SK-N-SH treated with all-trans-retinoic acid at 6 μM for 48 hours (cell line): ENCODE results near the gene RALGPS1.

ENCODE experiments used
- ATAC-seq: fragments of 200-7000 bp; cut with Tn5 transposase; 3 replicates; pipeline ENCODE4 v1.9.1; 2020; ENCODE audit warnings: mild to moderate bottlenecking, moderate library complexity
- BACH2 ChIP-seq: fragments of 250-450 bp; sonication (Bioruptor Pico); IDR thresholded peaks from 2 replicates; pipeline ENCODE4 v1.9.0; 2021; ENCODE audit warnings: mild to moderate bottlenecking, borderline replicate concordance
- CSDC2 ChIP-seq: fragments of 250-450 bp; sonication (Bioruptor Pico); IDR thresholded peaks from 2 replicates; pipeline ENCODE4 v1.5.0; 2020; ENCODE audit warnings: mild to moderate bottlenecking, moderate library complexity
- ESRRG ChIP-seq: fragments of 250-450 bp; sonication (Bioruptor Pico); IDR thresholded peaks from 2 replicates; pipeline ENCODE4 v1.6.1; 2021; ENCODE audit warnings: mild to moderate bottlenecking
- ISL1 ChIP-seq: fragments of 250-450 bp; sonication (Bioruptor Pico); IDR thresholded peaks from 2 replicates; pipeline ENCODE4 v2.1.2; 2022; ENCODE audit warnings: mild to moderate bottlenecking, moderate library complexity
- RARB ChIP-seq: fragments of 250-450 bp; sonication (Bioruptor Pico); IDR thresholded peaks from 2 replicates; pipeline ENCODE4 v1.8.0; 2021; ENCODE audit warnings: mild to moderate bottlenecking, moderate library complexity
- TCF4 ChIP-seq: fragments of 250-450 bp; sonication (Bioruptor Pico); IDR thresholded peaks from 2 replicates; pipeline ENCODE4 v1.8.0; 2021; ENCODE audit warnings: mild to moderate bottlenecking, moderate library complexity, borderline replicate concordance
- TOX ChIP-seq: fragments of 250-450 bp; sonication (Bioruptor Pico); IDR thresholded peaks from 2 replicates; pipeline ENCODE4 v1.8.0; 2021; ENCODE audit warnings: mild to moderate bottlenecking, moderate library complexity, borderline replicate concordance
- ZC3H10 ChIP-seq: fragments of 250-450 bp; sonication (Bioruptor Pico); IDR thresholded peaks from 2 replicates; pipeline ENCODE4 v1.5.1; 2021; ENCODE audit warnings: mild to moderate bottlenecking, moderate library complexity
- ZFP30 ChIP-seq: fragments of 450-650 bp; formaldehyde crosslinking; IDR thresholded peaks from 2 replicates; pipeline ENCODE4 v1.5.0; 2022; ENCODE audit warnings: mild to moderate bottlenecking, moderate library complexity
- ZNF565 ChIP-seq: fragments of 450-650 bp; formaldehyde crosslinking; conservative IDR thresholded peaks from 2 replicates; pipeline ENCODE4 v1.5.0; 2020; ENCODE audit warnings: low read depth, mild to moderate bottlenecking, moderate library complexity
- ZNF70 ChIP-seq: fragments of 450-650 bp; formaldehyde crosslinking; IDR thresholded peaks from 2 replicates; pipeline ENCODE4 v1.5.0; 2020; ENCODE audit warnings: mild to moderate bottlenecking, moderate library complexity
- TF ChIP-seq, protein P1 (sequence below): fragments of 250-450 bp; sonication (Bioruptor Pico); IDR thresholded peaks from 2 replicates; pipeline ENCODE4 v1.5.1; 2020; ENCODE audit warnings: low read depth, mild to moderate bottlenecking, moderate library complexity
- TF ChIP-seq, protein P2 (sequence below): fragments of 250-450 bp; sonication (Bioruptor Pico); IDR thresholded peaks from 2 replicates; pipeline ENCODE4 v1.5.0; 2020; ENCODE audit warnings: mild to moderate bottlenecking, moderate library complexity
- TF ChIP-seq, protein P3 (sequence below): fragments of 250-450 bp; sonication (Bioruptor Pico); IDR thresholded peaks from 2 replicates; pipeline ENCODE4 v1.8.0; 2020; ENCODE audit warnings: mild to moderate bottlenecking, moderate library complexity, borderline replicate concordance
- TF ChIP-seq, protein P4 (sequence below): fragments of 250-450 bp; sonication (Bioruptor Pico); IDR thresholded peaks from 2 replicates; pipeline ENCODE4 v1.8.0; 2021; ENCODE audit warnings: low read depth, mild to moderate bottlenecking, moderate library complexity, borderline replicate concordance

The RALGPS1 gene

DNA sequence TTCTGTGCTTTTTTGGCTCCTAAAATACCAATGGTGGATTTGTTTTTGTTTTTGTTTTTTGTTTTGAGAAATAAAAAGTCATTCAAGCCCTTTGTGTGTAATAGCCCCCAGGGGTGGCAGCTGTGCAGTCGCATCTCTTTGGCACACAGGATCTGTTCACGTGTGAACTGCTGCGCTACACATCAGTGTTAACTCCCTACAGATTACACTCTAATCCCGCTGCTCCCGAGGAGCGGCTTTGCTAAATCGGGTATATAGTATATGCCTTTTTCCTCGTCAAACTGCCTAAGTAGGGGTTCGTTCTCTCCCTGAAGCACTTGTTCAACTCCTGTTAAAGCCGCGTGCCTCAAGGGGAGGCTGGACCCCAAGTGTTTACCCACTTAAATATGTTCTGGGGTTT lies 31.8 kb upstream of the RALGPS1 start:
- TF ChIP-seq ZNF70 (CRISPR knock-in tag), result no peak
- no peak for TF ChIP-seq TCF4 (CRISPR knock-in tag)
- TF ChIP-seq TOX (CRISPR knock-in tag), result no peak
- no peak for TF ChIP-seq ESRRG (CRISPR knock-in tag)
- TF ChIP-seq ZFP30, result no peak
- TF ChIP-seq ISL1 (CRISPR knock-in tag), result no peak
- TF ChIP-seq, protein P1, sequence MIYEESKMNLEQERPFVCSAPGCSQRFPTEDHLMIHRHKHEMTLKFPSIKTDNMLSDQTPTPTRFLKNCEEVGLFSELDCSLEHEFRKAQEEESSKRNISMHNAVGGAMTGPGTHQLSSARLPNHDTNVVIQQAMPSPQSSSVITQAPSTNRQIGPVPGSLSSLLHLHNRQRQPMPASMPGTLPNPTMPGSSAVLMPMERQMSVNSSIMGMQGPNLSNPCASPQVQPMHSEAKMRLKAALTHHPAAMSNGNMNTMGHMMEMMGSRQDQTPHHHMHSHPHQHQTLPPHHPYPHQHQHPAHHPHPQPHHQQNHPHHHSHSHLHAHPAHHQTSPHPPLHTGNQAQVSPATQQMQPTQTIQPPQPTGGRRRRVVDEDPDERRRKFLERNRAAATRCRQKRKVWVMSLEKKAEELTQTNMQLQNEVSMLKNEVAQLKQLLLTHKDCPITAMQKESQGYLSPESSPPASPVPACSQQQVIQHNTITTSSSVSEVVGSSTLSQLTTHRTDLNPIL, result no peak
- TF ChIP-seq RARB (CRISPR knock-in tag), result no peak
- TF ChIP-seq ZC3H10 (CRISPR knock-in tag), result no peak
- TF ChIP-seq, protein P2, sequence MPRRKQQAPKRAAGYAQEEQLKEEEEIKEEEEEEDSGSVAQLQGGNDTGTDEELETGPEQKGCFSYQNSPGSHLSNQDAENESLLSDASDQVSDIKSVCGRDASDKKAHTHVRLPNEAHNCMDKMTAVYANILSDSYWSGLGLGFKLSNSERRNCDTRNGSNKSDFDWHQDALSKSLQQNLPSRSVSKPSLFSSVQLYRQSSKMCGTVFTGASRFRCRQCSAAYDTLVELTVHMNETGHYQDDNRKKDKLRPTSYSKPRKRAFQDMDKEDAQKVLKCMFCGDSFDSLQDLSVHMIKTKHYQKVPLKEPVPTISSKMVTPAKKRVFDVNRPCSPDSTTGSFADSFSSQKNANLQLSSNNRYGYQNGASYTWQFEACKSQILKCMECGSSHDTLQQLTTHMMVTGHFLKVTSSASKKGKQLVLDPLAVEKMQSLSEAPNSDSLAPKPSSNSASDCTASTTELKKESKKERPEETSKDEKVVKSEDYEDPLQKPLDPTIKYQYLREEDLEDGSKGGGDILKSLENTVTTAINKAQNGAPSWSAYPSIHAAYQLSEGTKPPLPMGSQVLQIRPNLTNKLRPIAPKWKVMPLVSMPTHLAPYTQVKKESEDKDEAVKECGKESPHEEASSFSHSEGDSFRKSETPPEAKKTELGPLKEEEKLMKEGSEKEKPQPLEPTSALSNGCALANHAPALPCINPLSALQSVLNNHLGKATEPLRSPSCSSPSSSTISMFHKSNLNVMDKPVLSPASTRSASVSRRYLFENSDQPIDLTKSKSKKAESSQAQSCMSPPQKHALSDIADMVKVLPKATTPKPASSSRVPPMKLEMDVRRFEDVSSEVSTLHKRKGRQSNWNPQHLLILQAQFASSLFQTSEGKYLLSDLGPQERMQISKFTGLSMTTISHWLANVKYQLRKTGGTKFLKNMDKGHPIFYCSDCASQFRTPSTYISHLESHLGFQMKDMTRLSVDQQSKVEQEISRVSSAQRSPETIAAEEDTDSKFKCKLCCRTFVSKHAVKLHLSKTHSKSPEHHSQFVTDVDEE (CRISPR knock-in tag), result no peak
- TF ChIP-seq, protein P3, sequence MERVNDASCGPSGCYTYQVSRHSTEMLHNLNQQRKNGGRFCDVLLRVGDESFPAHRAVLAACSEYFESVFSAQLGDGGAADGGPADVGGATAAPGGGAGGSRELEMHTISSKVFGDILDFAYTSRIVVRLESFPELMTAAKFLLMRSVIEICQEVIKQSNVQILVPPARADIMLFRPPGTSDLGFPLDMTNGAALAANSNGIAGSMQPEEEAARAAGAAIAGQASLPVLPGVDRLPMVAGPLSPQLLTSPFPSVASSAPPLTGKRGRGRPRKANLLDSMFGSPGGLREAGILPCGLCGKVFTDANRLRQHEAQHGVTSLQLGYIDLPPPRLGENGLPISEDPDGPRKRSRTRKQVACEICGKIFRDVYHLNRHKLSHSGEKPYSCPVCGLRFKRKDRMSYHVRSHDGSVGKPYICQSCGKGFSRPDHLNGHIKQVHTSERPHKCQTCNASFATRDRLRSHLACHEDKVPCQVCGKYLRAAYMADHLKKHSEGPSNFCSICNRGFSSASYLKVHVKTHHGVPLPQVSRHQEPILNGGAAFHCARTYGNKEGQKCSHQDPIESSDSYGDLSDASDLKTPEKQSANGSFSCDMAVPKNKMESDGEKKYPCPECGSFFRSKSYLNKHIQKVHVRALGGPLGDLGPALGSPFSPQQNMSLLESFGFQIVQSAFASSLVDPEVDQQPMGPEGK (CRISPR knock-in tag), result no peak
- no peak for TF ChIP-seq CSDC2
- TF ChIP-seq, protein P4, sequence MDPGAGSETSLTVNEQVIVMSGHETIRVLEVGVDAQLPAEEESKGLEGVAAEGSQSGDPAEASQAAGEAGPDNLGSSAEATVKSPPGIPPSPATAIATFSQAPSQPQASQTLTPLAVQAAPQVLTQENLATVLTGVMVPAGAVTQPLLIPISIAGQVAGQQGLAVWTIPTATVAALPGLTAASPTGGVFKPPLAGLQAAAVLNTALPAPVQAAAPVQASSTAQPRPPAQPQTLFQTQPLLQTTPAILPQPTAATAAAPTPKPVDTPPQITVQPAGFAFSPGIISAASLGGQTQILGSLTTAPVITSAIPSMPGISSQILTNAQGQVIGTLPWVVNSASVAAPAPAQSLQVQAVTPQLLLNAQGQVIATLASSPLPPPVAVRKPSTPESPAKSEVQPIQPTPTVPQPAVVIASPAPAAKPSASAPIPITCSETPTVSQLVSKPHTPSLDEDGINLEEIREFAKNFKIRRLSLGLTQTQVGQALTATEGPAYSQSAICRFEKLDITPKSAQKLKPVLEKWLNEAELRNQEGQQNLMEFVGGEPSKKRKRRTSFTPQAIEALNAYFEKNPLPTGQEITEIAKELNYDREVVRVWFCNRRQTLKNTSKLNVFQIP, result no peak
- no peak for TF ChIP-seq ZNF565 (CRISPR knock-in tag)
- ATAC-seq, result no peak

DNA sequence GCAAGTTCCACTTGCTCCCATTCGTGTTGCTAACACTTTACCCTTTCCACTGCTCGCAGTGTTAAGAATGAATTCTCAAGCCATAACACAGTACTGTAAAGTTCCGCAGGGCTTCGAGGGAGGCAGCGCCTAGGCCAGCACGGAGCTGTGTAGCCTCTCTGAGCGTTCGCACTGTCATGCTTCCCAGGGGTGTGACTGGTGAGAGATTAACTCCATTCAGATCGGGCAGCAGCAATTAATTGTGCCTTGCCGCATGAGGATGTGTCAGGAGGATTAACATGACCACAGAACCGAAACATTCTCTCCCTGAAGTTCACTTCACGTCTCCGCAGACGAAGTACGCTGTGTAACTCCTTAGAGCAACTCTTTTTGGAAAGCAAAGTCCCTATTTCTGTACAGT lies 30.9 kb upstream of the RALGPS1 start:
- no peak for ATAC-seq
- TF ChIP-seq ZFP30, result no peak
- TF ChIP-seq, protein P2 (CRISPR knock-in tag), result no peak
- no peak for TF ChIP-seq TCF4 (CRISPR knock-in tag)
- no peak for TF ChIP-seq ISL1 (CRISPR knock-in tag)
- TF ChIP-seq, protein P3 (CRISPR knock-in tag), result no peak
- TF ChIP-seq, protein P4, result no peak
- TF ChIP-seq BACH2 (CRISPR knock-in tag), result no peak
